OCI-LY7 (cell line): ENCODE results near the gene VWA8. TPM values are rescaled to one million over a fixed set of nuclear protein-coding genes. Genes with fewer than 3 reads are reported as not detected.

Experiments used
- BruUV-seq: library from RNA; stranded (reverse); fragments of 400-500 nt; replicated peaks from 2 replicates; lab custom pipeline; 2021; lab: Mats Ljungman, UMichigan
- CTCF ChIA-PET: fragments of 300-600 bp; sonication (Branson Sonifier 250); formaldehyde crosslinking; loops from one replicate; lab custom pipeline; 2022; ENCODE audit warnings: antibody characterized with exemption; ENCODE audit not compliant: unreplicated experiment; lab: Charles Lee
- POLR2A ChIA-PET: fragments of 300-600 bp; sonication (Branson Sonifier 250); formaldehyde crosslinking; loops from one replicate; lab custom pipeline; 2022; ENCODE audit warnings: antibody characterized with exemption; lab: Charles Lee
- DNase-seq: peaks from one replicate; pipeline ENCODE4 v3.0.0-alpha.2; 2015; ENCODE audit warnings: low spot score
- H2AFZ ChIP-seq: fragments of 200-600 bp; sonication (generic), shearing (Covaris generic); 2 replicates; pipeline ENCODE4 v1.6.1; 2014; ENCODE audit warnings: mild to moderate bottlenecking, antibody characterized with exemption, low read length, moderate library complexity
- H3K27ac ChIP-seq: fragments of 200-600 bp; sonication (generic); 2 replicates; pipeline ENCODE4 v1.5.1; 2014; ENCODE audit warnings: mixed run types, low read depth, mild to moderate bottlenecking, moderate library complexity, low read length, inconsistent platforms; ENCODE audit not compliant: poor library complexity, severe bottlenecking
- H3K36me3 ChIP-seq: fragments of 200-600 bp; sonication (generic); 2 replicates; pipeline ENCODE4 v1.6.1; 2014; ENCODE audit warnings: mild to moderate bottlenecking, antibody characterized with exemption, low read length, moderate library complexity, mixed read lengths; ENCODE audit not compliant: insufficient read depth
- H3K4me1 ChIP-seq: fragments of 200-600 bp; sonication (generic); 2 replicates; pipeline ENCODE4 v1.5.1; 2014; ENCODE audit warnings: mild to moderate bottlenecking, low read length; ENCODE audit not compliant: insufficient read depth, poor library complexity, severe bottlenecking
- H3K4me2 ChIP-seq: fragments of 200-600 bp; sonication (generic); 2 replicates; pipeline ENCODE4 v1.6.1; 2014; ENCODE audit warnings: mild to moderate bottlenecking, low read length
- H3K4me3 ChIP-seq: fragments of 200-600 bp; sonication (generic); 2 replicates; pipeline ENCODE4 v1.5.1; 2014; ENCODE audit warnings: mild to moderate bottlenecking, low read depth, low read length; ENCODE audit not compliant: poor library complexity, severe bottlenecking
- H3K79me2 ChIP-seq: fragments of 200-600 bp; sonication (generic); 2 replicates; pipeline ENCODE4 v1.6.1; 2016; ENCODE audit warnings: low read depth, mild to moderate bottlenecking, low read length, moderate library complexity, mixed read lengths; ENCODE audit not compliant: insufficient read depth
- H3K9me2 ChIP-seq: fragments of 200-600 bp; sonication (generic); 2 replicates; pipeline ENCODE4 v1.6.1; 2016; ENCODE audit warnings: mild to moderate bottlenecking, low read length, mixed read lengths; ENCODE audit not compliant: insufficient read depth
- H3K9me3 ChIP-seq: fragments of 200-600 bp; sonication (generic); 2 replicates; pipeline ENCODE4 v1.6.1; 2014; ENCODE audit warnings: mild to moderate bottlenecking, mixed run types, low read length, mixed read lengths
- H4K20me1 ChIP-seq: fragments of 200-600 bp; sonication (generic); 2 replicates; pipeline ENCODE4 v1.6.1; 2014; ENCODE audit warnings: mild to moderate bottlenecking, antibody characterized with exemption, low read length, moderate library complexity, mixed read lengths; ENCODE audit not compliant: insufficient read depth
- CTCF ChIP-seq: fragments of 200-600 bp; sonication (generic); conservative IDR thresholded peaks from 2 replicates; pipeline ENCODE4 v1.5.1; 2014; ENCODE audit warnings: mild to moderate bottlenecking, antibody characterized with exemption, low read length, moderate library complexity, mixed read lengths
- EZH2phosphoT487 ChIP-seq: fragments of 200-600 bp; sonication (generic); IDR thresholded peaks from 2 replicates; pipeline ENCODE4 v1.6.1; 2018; ENCODE audit warnings: low read depth, borderline replicate concordance, mild to moderate bottlenecking, mixed run types, antibody characterized with exemption, low read length, moderate library complexity, mixed read lengths
- intact Hi-C: fragments of 100-400 bp; cut with micrococcal nuclease; formaldehyde crosslinking; loops from one replicate; pipeline ENCODE4 v1.10.0; 2022; ENCODE audit not compliant: unreplicated experiment
- total RNA-seq, 2 experiments: library from RNA; depleted of rRNA in 1 of 2; stranded (reverse); fragments of >200 nt in 1 of 2; shearing (Covaris generic) in 1 of 2; gene quantifications; 2 replicates each; pipeline ENCODE4 v1.2.3, GENCODE V29; 2014 to 2022

Gene VWA8
- total RNA-seq, 2 experiments from 2014 or later: 26.4 to 31.5 TPM

- no peaks in the 10 kb centered on the region for H4K20me1 ChIP-seq
- CTCF ChIA-PET: no interaction called here
- BruUV-seq: no TSS peak
- no peaks in the 10 kb centered on the region for H3K36me3 ChIP-seq
- no peak for DNase-seq
- POLR2A ChIA-PET: interaction anchor here (1.0 kb wide), 1 partner anchor 54 kb away, joined by 3 read pairs; no protein-coding TSS in a partner anchor
- no peak overlapping the region for H2AFZ ChIP-seq
- H3K4me1 ChIP-seq: no peaks in the 10 kb centered on the region
- TF ChIP-seq EZH2phosphoT487 (no peak), CTCF (no peak)
- no peak overlapping the region for H3K27ac ChIP-seq
- H3K4me3 ChIP-seq: no peak overlapping the region
- intact Hi-C loops: no loop called here
- no peaks in the 10 kb centered on the region for H3K9me3 ChIP-seq
- H3K4me2 ChIP-seq: no peak overlapping the region
- no peaks in the 10 kb centered on the region for H3K9me2 ChIP-seq
- no peaks in the 10 kb centered on the region for H3K79me2 ChIP-seq
Observed at GRCh38 chr13:41706152-41706551, 254.8 kb downstream of the VWA8 start.

- TF ChIP-seq CTCF (no peak), EZH2phosphoT487 (no peak)
- ChIA-PET POLR2A (no interaction called here), CTCF (no interaction called here)
- Histone ChIP-seq H2AFZ (no peak overlapping the region), H3K4me2 (no peak overlapping the region), H3K9me2 (no peaks in the 10 kb centered on the region), H3K36me3 (no peaks in the 10 kb centered on the region), H3K4me3 (no peak overlapping the region), H3K9me3 (no peaks in the 10 kb centered on the region), H3K27ac (no peak overlapping the region), H3K4me1 (no peaks in the 10 kb centered on the region), H4K20me1 (no peaks in the 10 kb centered on the region), H3K79me2 (no peaks in the 10 kb centered on the region)
- no peak for DNase-seq
- intact Hi-C loops: no loop called here
- no TSS peak for BruUV-seq
Observed at GRCh38 chr13:41702540-41702939, 258.4 kb downstream of the VWA8 start.

DNA sequence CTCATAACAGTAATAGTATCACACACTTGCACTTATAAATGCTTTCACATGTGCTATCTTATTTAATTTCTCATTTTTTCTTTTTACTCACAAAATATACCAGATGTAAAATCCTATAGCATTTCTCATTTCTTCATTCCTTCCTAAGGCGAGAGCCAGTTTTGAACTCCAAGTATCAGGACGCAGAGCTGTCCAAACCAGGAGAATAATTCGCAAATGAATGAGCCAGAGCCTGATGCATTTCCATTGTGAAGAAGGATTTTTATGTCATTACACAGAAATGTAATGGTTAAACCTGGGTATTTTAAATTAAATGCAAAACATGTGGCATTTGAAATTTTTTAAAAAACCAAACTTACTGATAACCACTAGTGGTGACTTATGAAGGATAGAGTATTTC lies 259.2 kb downstream of the VWA8 start:
- H3K36me3 ChIP-seq: no peaks in the 10 kb centered on the region
- no peak for DNase-seq
- H3K79me2 ChIP-seq: no peaks in the 10 kb centered on the region
- H3K9me3 ChIP-seq: no peaks in the 10 kb centered on the region
- no TSS peak for BruUV-seq
- H3K4me3 ChIP-seq: no peak overlapping the region
- intact Hi-C loops: no loop called here
- H2AFZ ChIP-seq: no peak overlapping the region
- H3K9me2 ChIP-seq: no peaks in the 10 kb centered on the region
- no peak for TF ChIP-seq CTCF
- H3K27ac ChIP-seq: no peak overlapping the region
- H4K20me1 ChIP-seq: no peaks in the 10 kb centered on the region
- ChIA-PET CTCF (no interaction called here), POLR2A (no interaction called here)
- no peak overlapping the region for H3K4me2 ChIP-seq
- no peaks in the 10 kb centered on the region for H3K4me1 ChIP-seq
